VCaP (cell line): ENCODE results near the gene CCDC69.

Experiments
- H3K27ac ChIP-seq: fragments of 450-650 bp; 2 replicates; pipeline ENCODE4 v1.5.1; 2017
- TF ChIP-seq, protein P1 (sequence below): fragments of 450-650 bp; conservative IDR thresholded peaks from 2 replicates; pipeline ENCODE4 v1.5.1; 2017; ENCODE audit warnings: mild to moderate bottlenecking, moderate library complexity

CCDC69 gene

GRCh38 chr5:151218177-151218576 lies 5.7 kb downstream of the CCDC69 start:
- TF ChIP-seq, protein P1, sequence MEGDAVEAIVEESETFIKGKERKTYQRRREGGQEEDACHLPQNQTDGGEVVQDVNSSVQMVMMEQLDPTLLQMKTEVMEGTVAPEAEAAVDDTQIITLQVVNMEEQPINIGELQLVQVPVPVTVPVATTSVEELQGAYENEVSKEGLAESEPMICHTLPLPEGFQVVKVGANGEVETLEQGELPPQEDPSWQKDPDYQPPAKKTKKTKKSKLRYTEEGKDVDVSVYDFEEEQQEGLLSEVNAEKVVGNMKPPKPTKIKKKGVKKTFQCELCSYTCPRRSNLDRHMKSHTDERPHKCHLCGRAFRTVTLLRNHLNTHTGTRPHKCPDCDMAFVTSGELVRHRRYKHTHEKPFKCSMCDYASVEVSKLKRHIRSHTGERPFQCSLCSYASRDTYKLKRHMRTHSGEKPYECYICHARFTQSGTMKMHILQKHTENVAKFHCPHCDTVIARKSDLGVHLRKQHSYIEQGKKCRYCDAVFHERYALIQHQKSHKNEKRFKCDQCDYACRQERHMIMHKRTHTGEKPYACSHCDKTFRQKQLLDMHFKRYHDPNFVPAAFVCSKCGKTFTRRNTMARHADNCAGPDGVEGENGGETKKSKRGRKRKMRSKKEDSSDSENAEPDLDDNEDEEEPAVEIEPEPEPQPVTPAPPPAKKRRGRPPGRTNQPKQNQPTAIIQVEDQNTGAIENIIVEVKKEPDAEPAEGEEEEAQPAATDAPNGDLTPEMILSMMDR, result no peak
- no peak overlapping the region for H3K27ac ChIP-seq

DNA sequence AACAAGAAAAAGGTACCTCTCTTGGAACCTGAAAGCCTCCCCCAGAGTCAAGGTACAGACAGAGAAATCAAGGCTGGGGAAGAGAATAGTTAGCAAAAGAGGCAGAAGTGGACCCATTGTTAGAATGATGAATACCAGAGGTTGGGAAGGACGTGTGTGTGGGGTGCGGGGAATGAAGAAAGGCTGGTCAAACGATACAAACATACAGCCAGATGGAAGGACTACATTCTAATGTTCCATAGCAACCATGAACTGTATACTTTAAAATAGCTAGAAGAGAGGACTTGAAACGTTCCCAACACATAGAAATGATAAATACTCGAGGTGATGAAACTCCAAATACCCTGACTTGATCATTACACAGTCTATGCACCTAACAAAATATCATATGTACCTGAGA lies 7.1 kb downstream of the CCDC69 start:
- TF ChIP-seq, protein P1, result no peak
- H3K27ac ChIP-seq, result no peak overlapping the region

DNA sequence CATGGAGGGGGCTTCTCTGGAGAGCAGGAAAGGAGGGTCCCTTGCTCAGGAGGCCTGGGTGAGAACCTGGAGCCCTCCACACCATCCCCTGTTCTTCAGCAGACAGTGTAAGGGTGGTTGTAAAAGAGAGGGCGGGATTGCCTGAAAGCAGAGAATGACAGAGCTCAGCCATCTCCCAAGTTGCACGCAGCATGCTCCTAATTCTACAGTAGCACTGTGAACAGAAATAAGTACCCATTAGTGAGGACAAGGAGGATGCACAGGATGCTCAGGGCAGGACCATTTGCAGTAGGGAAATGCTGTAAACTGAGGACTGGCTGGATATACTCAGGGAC lies 8.4 kb downstream of the CCDC69 start:
- TF ChIP-seq, protein P1, result no peak
- H3K27ac ChIP-seq, result 0 out of 2 replicates have a peak overlapping the region, but pooled peaks have one; percentile 4

- H3K27ac ChIP-seq, result 0 out of 2 replicates have a peak overlapping the region, but pooled peaks have one; percentile 4
- TF ChIP-seq, protein P1, result no peak
These were observed 9.0 kb downstream of the CCDC69 start for GRCh38 chr5:151214614-151215545.

- no peak overlapping the region for H3K27ac ChIP-seq
- TF ChIP-seq, protein P1, result no peak
These were observed 9.9 kb downstream of the CCDC69 start for GRCh38 chr5:151213803-151214613.

GRCh38 chr5:151212406-151212798 lies 11.5 kb downstream of the CCDC69 start:
- H3K27ac ChIP-seq, result no peak overlapping the region
- TF ChIP-seq, protein P1, result no peak

DNA sequence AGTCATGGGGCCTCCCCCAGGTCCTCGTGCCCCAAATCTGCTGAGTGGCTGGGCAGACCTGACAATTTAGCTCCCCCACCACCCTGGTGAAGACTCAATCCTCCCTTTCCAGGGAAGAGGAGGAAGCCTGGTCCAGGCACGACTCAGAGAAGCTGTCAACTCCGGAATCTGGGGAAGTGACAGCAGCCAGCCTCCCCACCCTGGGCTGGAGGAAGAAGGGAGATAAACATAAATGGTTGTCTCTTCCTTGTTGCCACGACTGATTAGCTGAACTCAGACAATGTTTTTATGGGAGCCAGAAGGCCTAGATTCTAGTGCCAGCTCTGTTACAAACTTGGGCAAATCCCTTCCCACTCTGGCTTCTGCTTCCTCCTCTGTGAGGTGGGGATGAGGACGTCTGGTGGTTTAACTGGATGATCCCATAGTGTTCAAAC lies 15.4 kb downstream of the CCDC69 start:
- H3K27ac ChIP-seq, result no peak overlapping the region
- TF ChIP-seq, protein P1, result no peak
